Subcutaneous adipose tissue (tissue), 4 donors: Measurements from ENCODE around the gene CISD2. TPM values are rescaled to one million over a fixed set of nuclear protein-coding genes. Genes with fewer than 3 reads are reported as not detected.

Experiments
- CTCF ChIP-seq: fragments of 450-650 bp; IDR thresholded peaks from one replicate; pipeline ENCODE4 v1.5.1; 2016; ENCODE audit warnings: low read depth, mild to moderate bottlenecking, control low read depth, antibody characterized with exemption, moderate library complexity
- total RNA-seq, 4 donors: library from RNA; depleted of rRNA; stranded (reverse); fragments of >200 nt; gene quantifications; one replicate each; pipeline ENCODE4 v1.1.0, GENCODE V29; 2016

CISD2 gene
- total RNA-seq, 4 donors from 2014 or later, result 9.2 to 34.2 (median 15.2) TPM

GRCh38 chr4:102858828-102859464, 9.8 kb upstream of the CISD2 start:
- TF ChIP-seq CTCF, result no peak

GRCh38 chr4:102860611-102861324, 8.0 kb upstream of the CISD2 start:
- TF ChIP-seq CTCF, result no peak

- no peak for TF ChIP-seq CTCF
Measured at GRCh38 chr4:102862016-102862415, 6.8 kb upstream of the CISD2 start.

GRCh38 chr4:102862747-102863146, 6.0 kb upstream of the CISD2 start:
- no peak for TF ChIP-seq CTCF

GRCh38 chr4:102867278-102868152, 1.3 kb upstream of the CISD2 start:
- TF ChIP-seq CTCF, result no peak

- TF ChIP-seq CTCF, result no peak
Measured at GRCh38 chr4:102868153-102868780, 525 bp upstream of the CISD2 start.
